A549 treated with RU486 at 1 μM for 4 hours (cell line): ENCODE data around the gene AWAT1. TPM values are rescaled to one million over a fixed set of nuclear protein-coding genes. Genes with fewer than 3 reads are reported as not detected.

Experiments used
- total RNA-seq: library from RNA; stranded (reverse); fragments of 200-300 nt; extraction: Qiagen RNA extraction; gene quantifications from 5 replicates; pipeline ENCODE4 v1.2.3, GENCODE V29; 2022; ENCODE audit warnings: low read depth

The AWAT1 gene
- not detected in 5 replicates for total RNA-seq

GRCh38 chrX:70234355-70234754 lies at the start of gene AWAT1:
Gene AWAT1, plus strand, starts transcription at chrX:70234655. Its CDS starts 41 bp downstream, at chrX:70234696.

DNA sequence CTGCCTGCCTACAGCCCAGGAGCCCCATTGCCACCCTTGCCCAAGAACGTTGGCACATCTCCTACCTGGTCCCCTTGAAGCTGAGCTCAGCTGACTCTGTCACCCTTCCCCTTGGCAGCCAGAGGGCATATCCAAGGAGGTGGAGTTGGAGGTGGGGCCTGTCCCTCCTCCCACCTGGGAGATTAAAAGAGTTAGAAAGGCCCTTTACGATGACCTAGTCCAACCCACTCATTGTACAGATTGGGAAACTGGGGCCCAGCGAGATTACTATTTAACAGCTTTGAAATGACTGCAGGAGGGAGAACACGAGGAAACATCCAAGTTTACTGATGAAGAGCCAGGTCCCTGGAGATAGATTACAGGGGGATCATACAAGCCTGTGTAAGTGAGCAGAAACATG lies 25.6 kb downstream of the AWAT1 start, which contains the start of gene P2RY4:
P2RY4 (minus strand) TSS at position 101 of the 400 bp plus-strand sequence. CDS start 580 bp downstream, outside the sequence.

GRCh38 chrX:70268034-70268433 lies 33.6 kb downstream of the AWAT1 start, which contains the start of gene ARR3:
Gene ARR3, plus strand, starts transcription at chrX:70268334. Its CDS starts 1,052 bp downstream, at chrX:70269386.

DNA sequence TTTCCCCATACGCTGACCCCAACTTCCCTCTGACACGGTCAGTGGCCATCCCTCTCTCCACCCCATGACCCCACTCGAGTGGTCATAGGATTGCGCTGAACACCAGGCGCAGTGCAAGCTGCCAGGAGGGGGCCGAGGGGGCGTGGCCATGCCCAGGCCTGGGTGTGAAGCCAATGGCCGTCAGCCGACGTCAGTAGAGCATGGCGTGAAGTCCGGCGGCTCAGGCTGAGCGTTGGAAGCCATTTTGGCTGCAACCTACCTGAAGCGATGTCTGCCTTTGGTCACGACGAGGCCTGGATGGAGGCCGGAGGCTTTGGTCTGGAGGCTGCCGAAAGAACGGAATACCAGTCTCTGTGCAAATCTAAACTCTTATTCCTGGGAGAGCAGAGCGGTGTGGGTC lies 47.5 kb downstream of the AWAT1 start, which contains the start of gene RAB41:
RAB41 (plus strand) TSS at position 222 of the 400 bp plus-strand sequence; CDS start at position 268, 46 bp downstream.

Other genes with a start within 250 kb of the AWAT1 start
- not detected in 5 replicates for gene AWAT2, start 184.7 kb upstream of the AWAT1 start, total RNA-seq
- gene OTUD6A, start 172.2 kb upstream of the AWAT1 start, total RNA-seq = not detected in 5 replicates
- gene IGBP1, start 101.2 kb upstream of the AWAT1 start, total RNA-seq = 57.5 to 71.2 TPM (median 66.6 TPM) in 5 replicates
- gene DGAT2L6, start 57.2 kb upstream of the AWAT1 start, total RNA-seq = not detected in 5 replicates
- 0.06 TPM in 1 of 5 replicates, not detected in the others for gene P2RY4, start 25.5 kb downstream of the AWAT1 start, total RNA-seq
- not detected in 5 replicates for gene ARR3, start 33.7 kb downstream of the AWAT1 start, total RNA-seq
- not detected in 5 replicates for gene RAB41, start 47.5 kb downstream of the AWAT1 start, total RNA-seq
- gene PDZD11, start 55.3 kb downstream of the AWAT1 start, total RNA-seq = 86.7 to 102 TPM (median 88.6 TPM) in 5 replicates
- gene KIF4A, start 55.4 kb downstream of the AWAT1 start, total RNA-seq = 24.2 to 29.0 TPM (median 27.9 TPM) in 5 replicates
- 0.06 TPM in 1 of 5 replicates, not detected in the others for gene GDPD2, start 188.7 kb downstream of the AWAT1 start, total RNA-seq
- gene DLG3, start 210.2 kb downstream of the AWAT1 start, total RNA-seq = 2.9 to 5.0 TPM (median 3.1 TPM) in 5 replicates